ENCODE data around the gene E2F1.

DNA sequence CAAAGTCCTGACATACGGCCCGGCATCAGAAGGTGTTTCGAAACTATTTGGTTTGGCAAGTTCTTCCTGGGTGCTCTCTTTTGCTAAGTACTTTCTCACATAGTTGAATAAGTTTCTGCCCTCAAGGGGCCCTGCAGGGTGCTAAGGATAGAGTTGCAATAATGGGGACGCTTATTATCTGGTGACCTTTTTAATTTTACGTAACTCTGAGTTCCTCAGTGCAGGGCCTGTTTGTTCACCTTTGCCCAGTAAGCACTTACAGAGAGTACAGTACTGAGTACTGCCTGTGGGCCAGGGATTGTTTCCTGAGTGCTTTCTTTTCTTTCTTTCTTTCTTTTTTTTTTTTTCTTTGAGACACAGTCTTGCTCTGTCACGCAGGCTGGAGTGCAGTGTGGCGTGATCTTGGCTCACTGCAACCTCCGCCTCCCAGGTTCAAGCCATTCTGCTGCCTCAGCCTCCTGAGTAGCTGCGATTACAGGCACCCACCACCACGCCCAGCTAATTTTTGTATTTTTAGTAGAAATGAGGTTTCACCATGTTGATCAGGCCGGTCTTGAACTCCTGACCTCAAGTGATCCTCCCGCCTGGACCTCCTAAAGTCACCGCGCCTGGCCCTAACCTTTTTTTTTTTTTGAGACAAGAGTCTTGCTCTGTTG lies 38.4 kb upstream of the E2F1 start:
- TF ChIP-seq, protein P1, sequence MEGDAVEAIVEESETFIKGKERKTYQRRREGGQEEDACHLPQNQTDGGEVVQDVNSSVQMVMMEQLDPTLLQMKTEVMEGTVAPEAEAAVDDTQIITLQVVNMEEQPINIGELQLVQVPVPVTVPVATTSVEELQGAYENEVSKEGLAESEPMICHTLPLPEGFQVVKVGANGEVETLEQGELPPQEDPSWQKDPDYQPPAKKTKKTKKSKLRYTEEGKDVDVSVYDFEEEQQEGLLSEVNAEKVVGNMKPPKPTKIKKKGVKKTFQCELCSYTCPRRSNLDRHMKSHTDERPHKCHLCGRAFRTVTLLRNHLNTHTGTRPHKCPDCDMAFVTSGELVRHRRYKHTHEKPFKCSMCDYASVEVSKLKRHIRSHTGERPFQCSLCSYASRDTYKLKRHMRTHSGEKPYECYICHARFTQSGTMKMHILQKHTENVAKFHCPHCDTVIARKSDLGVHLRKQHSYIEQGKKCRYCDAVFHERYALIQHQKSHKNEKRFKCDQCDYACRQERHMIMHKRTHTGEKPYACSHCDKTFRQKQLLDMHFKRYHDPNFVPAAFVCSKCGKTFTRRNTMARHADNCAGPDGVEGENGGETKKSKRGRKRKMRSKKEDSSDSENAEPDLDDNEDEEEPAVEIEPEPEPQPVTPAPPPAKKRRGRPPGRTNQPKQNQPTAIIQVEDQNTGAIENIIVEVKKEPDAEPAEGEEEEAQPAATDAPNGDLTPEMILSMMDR (IDR thresholded peaks at IDR 0.05) = no peak
- TF ChIP-seq EZH2 (IDR thresholded peaks at IDR 0.05; ENCODE audit: borderline replicate concordance, insufficient read depth, low read depth, low read length, poor library complexity, severe bottlenecking) = no peak

All from B cell (primary cell).